Right cardiac atrium (tissue), 5 donors: ENCODE data around the gene CHPF2. TPM values are rescaled to one million over a fixed set of nuclear protein-coding genes. Genes with fewer than 3 reads are reported as not detected.

ENCODE experiments used
- ATAC-seq, 2 donors: fragments of 200-7000 bp; cut with Tn5 transposase; one replicate each; pipeline versions ENCODE4 v1.8.0 to v1.9.1; 2020; ENCODE audit warnings: moderate library complexity in 2 of 2, mild to moderate bottlenecking in 1 of 2
- DNase-seq, 3 donors: peaks; one replicate each; pipeline ENCODE4 v3.0.0-alpha.2; 2020
- H3K27ac ChIP-seq: one replicate; pipeline ENCODE4 v1.5.1; 2013; ENCODE audit warnings: mild to moderate bottlenecking, low read length, control low read depth, moderate library complexity
- H3K27me3 ChIP-seq: one replicate; pipeline ENCODE4 v1.6.1; 2013; ENCODE audit not compliant: control insufficient read depth, insufficient read depth
- H3K4me1 ChIP-seq: one replicate; pipeline ENCODE4 v1.6.1; 2013; ENCODE audit warnings: low read length; ENCODE audit not compliant: control insufficient read depth, insufficient read depth
- H3K4me3 ChIP-seq: one replicate; pipeline ENCODE4 v1.5.1; 2013; ENCODE audit warnings: low read length, control low read depth
- H3K9me3 ChIP-seq: one replicate; pipeline ENCODE4 v1.6.1; 2013; ENCODE audit warnings: low read length; ENCODE audit not compliant: control insufficient read depth
- WGBS: extraction: QIAGEN DNeasy Blood & Tissue Kit; methylation state at CpG from one replicate; pipeline ENCODE4 v1.1.7; 2013; 5-methylcytosine and 5-hydroxymethylcytosine counted together
- intact Hi-C, 4 donors: fragments of 100-400 bp; cut with DNase I; formaldehyde crosslinking; loops; one replicate each; pipeline versions ENCODE4 v1.11.0 to v1.14.0; 2022 to 2023
- polyA plus RNA-seq: library from polyadenylated mRNA; stranded (reverse); fragments of 200-250 nt; gene quantifications from one replicate; pipeline ENCODE4 v1.2.3, GENCODE V29; 2013
- total RNA-seq, 4 donors: library from RNA; stranded (reverse); fragmentation: NEBNext Ultra II Directional; extraction: Animal tissue kit (Norgen Biotek cat#: 25700); gene quantifications; one replicate each; pipeline ENCODE4 v1.2.1, GENCODE V29; 2021
- donor health status: healthy with polysubstance abuse.
- donor health status: DM: no; HTN: yes; CAD: no.
- donor health status: DM: no; HTN: no; CAD: no.
- donor health status: DM: no; HTN: yes; CAD: no; lungs with severe emphysema.
- donor health status: DM: yes; HTN: yes; CAD: no.

Gene CHPF2
- total and polyA plus RNA-seq, 5 donors: 15.5 to 35.3 (median 26.5) TPM

GRCh38 chr7:151256410-151257045 lies 24.2 kb downstream of the CHPF2 start:
- Histone ChIP-seq H3K4me1 (peaks cover 5% of the 10 kb centered on the region), H3K9me3 (no peaks in the 10 kb centered on the region), H3K4me3 (no peak overlapping the region), H3K27ac (no peak overlapping the region), H3K27me3 (no peaks in the 10 kb centered on the region)
- 40% methylated on average over 16 of the region's 16 CpGs for WGBS
- DNase-seq (peak in 2 of 3 donors; percentile 57 to 63), ATAC-seq (peak in 1 of 2 donors; percentile 5)
- intact Hi-C loops: no loop called here

GRCh38 chr7:151257990-151258389 lies 25.7 kb downstream of the CHPF2 start:
- 90% methylated on average over 7 of the region's 7 CpGs for WGBS
- Histone ChIP-seq H3K4me3 (no peak overlapping the region), H3K27me3 (no peaks in the 10 kb centered on the region), H3K9me3 (no peaks in the 10 kb centered on the region), H3K4me1 (peaks cover 2% of the 10 kb centered on the region), H3K27ac (no peak overlapping the region)
- DNase-seq: peak in 1 of 3 donors; percentile 25
- intact Hi-C loops: no loop called here
- ATAC-seq: no peak

DNA sequence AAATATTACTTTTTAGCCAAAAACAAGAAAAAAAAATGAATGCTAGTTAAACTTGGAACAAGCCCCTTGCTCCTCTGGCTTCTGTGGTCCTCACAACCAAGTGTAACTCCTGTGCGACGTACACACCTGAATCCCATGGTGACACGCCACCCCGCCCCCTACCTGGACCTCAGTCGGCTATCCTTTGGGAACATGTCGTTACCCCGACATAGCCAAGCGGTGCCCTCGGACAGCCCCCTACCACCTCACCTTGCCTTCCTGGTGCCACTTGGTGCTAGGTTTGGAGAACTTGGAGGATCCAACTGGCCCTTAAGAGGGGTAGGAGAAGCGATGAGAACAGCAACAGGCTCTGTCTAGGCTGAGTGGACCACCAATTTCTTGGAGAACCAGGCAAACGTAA lies 28.2 kb downstream of the CHPF2 start:
- ATAC-seq: no peak
- H3K27ac ChIP-seq: no peak overlapping the region
- DNase-seq: peak in 1 of 3 donors; percentile 46
- WGBS: 93% methylated on average over 11 of the region's 11 CpGs
- intact Hi-C loops: no loop called here
- H3K4me3 ChIP-seq: no peak overlapping the region
- no peaks in the 10 kb centered on the region for H3K27me3 ChIP-seq
- H3K9me3 ChIP-seq: no peaks in the 10 kb centered on the region
- no peaks in the 10 kb centered on the region for H3K4me1 ChIP-seq

DNA sequence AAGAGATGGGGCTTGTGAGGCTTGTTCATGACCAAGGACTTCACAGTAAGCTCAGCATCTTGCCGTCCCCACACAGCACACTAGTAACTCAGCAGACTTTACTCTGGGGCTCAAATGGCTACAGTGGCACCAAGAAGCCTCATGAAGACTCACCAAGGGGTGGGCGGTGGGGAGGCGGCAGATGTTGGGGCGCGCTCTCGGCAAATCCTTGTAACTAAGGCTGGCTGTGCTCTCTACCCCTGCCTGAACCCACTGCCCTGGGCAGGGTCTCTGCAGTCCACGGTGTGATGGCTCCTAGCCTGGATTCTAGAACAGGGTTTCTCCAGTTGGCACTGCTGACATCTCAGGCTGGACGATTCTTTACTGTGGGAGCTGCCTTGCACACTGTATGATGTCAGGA lies 28.6 kb downstream of the CHPF2 start:
- no peaks in the 10 kb centered on the region for H3K9me3 ChIP-seq
- 77% methylated on average over 8 of the region's 8 CpGs for WGBS
- no peaks in the 10 kb centered on the region for H3K4me1 ChIP-seq
- H3K27ac ChIP-seq: no peak overlapping the region
- H3K4me3 ChIP-seq: no peak overlapping the region
- intact Hi-C loops: no loop called here
- DNase-seq (peak in 1 of 3 donors; percentile 30), ATAC-seq (no peak)
- H3K27me3 ChIP-seq: no peaks in the 10 kb centered on the region

GRCh38 chr7:151261529-151261928 lies 29.2 kb downstream of the CHPF2 start:
- no peaks in the 10 kb centered on the region for H3K27me3 ChIP-seq
- peak in 2 of 3 donors; percentile 79 to 80 for DNase-seq
- intact Hi-C loops: no loop called here
- H3K4me3 ChIP-seq: no peak overlapping the region
- peak; percentile 53 to 77 for ATAC-seq
- WGBS: 21% methylated on average over 10 of the region's 10 CpGs
- H3K4me1 ChIP-seq: no peaks in the 10 kb centered on the region
- no peaks in the 10 kb centered on the region for H3K9me3 ChIP-seq
- no peak overlapping the region for H3K27ac ChIP-seq

GRCh38 chr7:151264615-151265014 lies 32.3 kb downstream of the CHPF2 start:
- Histone ChIP-seq H3K4me1 (no peaks in the 10 kb centered on the region), H3K27me3 (no peaks in the 10 kb centered on the region), H3K9me3 (no peaks in the 10 kb centered on the region), H3K27ac (no peak overlapping the region), H3K4me3 (no peak overlapping the region)
- ATAC-seq (no peak), DNase-seq (peak in 1 of 3 donors; percentile 40)
- WGBS: 82% methylated on average over 5 of the region's 5 CpGs
- intact Hi-C loops: no loop called here

DNA sequence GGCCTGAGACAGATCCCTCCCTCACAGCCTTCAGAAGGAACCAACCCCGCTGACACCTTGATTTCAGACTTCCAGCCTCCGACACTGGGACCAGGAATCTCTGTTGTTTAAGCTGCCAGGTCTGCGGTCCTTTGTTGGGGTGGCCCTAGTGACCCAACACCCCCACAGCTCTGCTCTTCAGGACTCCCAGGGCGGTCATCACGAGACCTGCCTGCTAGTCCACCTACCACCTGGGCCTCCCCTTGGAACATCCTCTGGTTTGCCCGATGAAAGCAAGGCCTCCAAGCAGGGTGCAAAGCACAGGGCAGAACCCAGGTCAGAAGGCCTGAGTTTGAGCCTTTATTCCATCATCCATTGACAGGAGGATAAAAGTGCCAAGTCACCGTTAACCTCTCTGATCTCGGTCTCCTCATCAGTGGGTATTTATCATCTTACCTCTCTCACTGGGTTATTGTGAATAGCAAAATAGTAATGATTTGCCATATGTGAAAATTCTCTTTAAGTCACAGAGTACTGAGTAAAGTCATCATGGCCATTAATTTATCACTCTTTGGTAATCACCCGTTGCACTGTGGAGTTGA lies 33.2 kb downstream of the CHPF2 start:
- no peaks in the 10 kb centered on the region for H3K9me3 ChIP-seq
- intact Hi-C loops: no loop called here
- ATAC-seq (no peak), DNase-seq (no peak)
- H3K4me1 ChIP-seq: no peaks in the 10 kb centered on the region
- WGBS: 91% methylated on average over 9 of the region's 9 CpGs
- H3K4me3 ChIP-seq: no peak overlapping the region
- no peak overlapping the region for H3K27ac ChIP-seq
- H3K27me3 ChIP-seq: no peaks in the 10 kb centered on the region

DNA sequence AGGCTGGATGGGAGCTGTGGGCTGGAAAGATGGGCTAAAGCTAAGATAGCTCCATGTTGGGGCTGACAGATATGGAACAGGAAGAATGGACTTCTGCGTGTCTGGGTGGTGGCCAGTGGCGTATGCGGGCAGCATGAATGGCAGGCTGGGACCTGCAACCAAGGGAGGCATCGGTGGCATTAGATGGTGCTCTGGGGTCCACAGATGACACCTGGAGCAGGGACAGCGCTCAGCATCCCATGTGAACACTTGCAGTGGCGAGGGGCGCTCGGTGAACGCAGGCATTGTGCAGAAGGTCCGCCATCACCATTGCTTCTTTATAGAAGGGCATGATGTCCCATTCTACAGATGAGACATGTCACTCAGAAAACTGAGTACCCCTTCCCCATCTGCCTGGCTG lies 37.2 kb downstream of the CHPF2 start:
- ATAC-seq (no peak), DNase-seq (peak in 1 of 3 donors; percentile 39)
- 93% methylated on average over 10 of the region's 10 CpGs for WGBS
- Histone ChIP-seq H3K4me1 (peaks cover 5% of the 10 kb centered on the region), H3K9me3 (no peaks in the 10 kb centered on the region), H3K4me3 (no peak overlapping the region), H3K27ac (no peak overlapping the region), H3K27me3 (no peaks in the 10 kb centered on the region)
- intact Hi-C loops: no loop called here

GRCh38 chr7:151271699-151272355 lies 39.5 kb downstream of the CHPF2 start:
- peak in 2 of 3 donors; percentile 47 to 72 for DNase-seq
- intact Hi-C loops: no loop called here
- WGBS: 49% methylated on average over 7 of the region's 7 CpGs
- Histone ChIP-seq H3K27ac (peak overlapping the region; percentile 6), H3K27me3 (no peaks in the 10 kb centered on the region), H3K4me1 (peaks cover 5% of the 10 kb centered on the region), H3K4me3 (no peak overlapping the region), H3K9me3 (no peaks in the 10 kb centered on the region)
- peak; percentile 50 to 53 for ATAC-seq

- ATAC-seq (peak in 1 of 2 donors; percentile 6), DNase-seq (peak; percentile 68 to 82 (median 72))
- Histone ChIP-seq H3K27ac (peak overlapping the region; percentile 6), H3K4me1 (peaks cover 8% of the 10 kb centered on the region), H3K4me3 (no peak overlapping the region), H3K9me3 (no peaks in the 10 kb centered on the region), H3K27me3 (no peaks in the 10 kb centered on the region)
- 46% methylated on average over 10 of the region's 10 CpGs for WGBS
- intact Hi-C loops: no loop called here
Measured at GRCh38 chr7:151272405-151272804, 40.1 kb downstream of the CHPF2 start.

DNA sequence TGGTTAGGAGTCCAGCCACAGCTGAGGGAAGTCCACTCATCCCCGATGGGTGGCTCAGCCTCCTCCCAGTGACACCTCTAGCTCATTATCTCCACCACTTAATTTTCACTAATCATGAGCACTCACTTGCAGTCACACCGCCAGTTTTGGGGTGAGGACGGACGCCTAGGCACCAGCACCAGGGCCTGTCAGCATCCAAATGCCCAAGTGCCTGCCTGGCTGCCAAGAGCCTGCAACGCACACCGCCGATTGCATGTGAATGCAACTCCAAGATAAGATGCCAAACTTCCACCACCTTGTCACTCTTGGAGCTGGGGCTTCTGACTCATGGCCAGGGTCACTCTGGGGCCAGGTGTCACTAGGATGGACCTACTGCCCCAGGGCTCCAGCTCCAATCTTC lies 40.6 kb downstream of the CHPF2 start:
- H3K4me3 ChIP-seq: no peak overlapping the region
- 58% methylated on average over 7 of the region's 7 CpGs for WGBS
- peaks cover 8% of the 10 kb centered on the region for H3K4me1 ChIP-seq
- intact Hi-C loops: no loop called here
- ATAC-seq (peak; percentile 66), DNase-seq (peak; percentile 59 to 88 (median 87))
- no peaks in the 10 kb centered on the region for H3K27me3 ChIP-seq
- H3K9me3 ChIP-seq: no peaks in the 10 kb centered on the region
- peak overlapping the region; percentile 6 for H3K27ac ChIP-seq
